NCI-H82 (cell line): ENCODE measurements around the gene PSG5.
A peak's percentile ranks its signal among the peaks of the same experiment; 100 is the strongest.
"Not testable (repeated sequence)": the region's sequence is repeated elsewhere in the genome, so short reads cannot be mapped to it uniquely, and the experiment has no call there.

Experiments used
- DNase-seq: peaks from one replicate; lab custom pipeline; 2025; lab: John Stamatoyannopoulos, UW

The PSG5 gene

GRCh38 chr19:43181869-43182771 lies 4.2 kb downstream of the PSG5 start:
- DNase-seq = not testable (repeated sequence)

GRCh38 chr19:43179569-43180147 lies 6.7 kb downstream of the PSG5 start:
- DNase-seq = peak; percentile 5

GRCh38 chr19:43178577-43178976 lies 7.8 kb downstream of the PSG5 start:
- DNase-seq = not testable (repeated sequence)

- DNase-seq = not testable (repeated sequence)
These were observed 20.4 kb downstream of the PSG5 start for GRCh38 chr19:43165906-43166305.

GRCh38 chr19:43163135-43163534 lies 23.2 kb downstream of the PSG5 start:
- DNase-seq = not testable (repeated sequence)

GRCh38 chr19:43162261-43162660 lies 24.1 kb downstream of the PSG5 start:
- DNase-seq = not testable (repeated sequence)

GRCh38 chr19:43152214-43152613 lies 34.1 kb downstream of the PSG5 start:
- DNase-seq = no peak

- not testable (repeated sequence) for DNase-seq
These were observed 36.5 kb downstream of the PSG5 start for GRCh38 chr19:43149788-43150187.

- no peak for DNase-seq
These were observed 38.1 kb downstream of the PSG5 start for GRCh38 chr19:43148233-43148632.

GRCh38 chr19:43141763-43142162 lies 44.6 kb downstream of the PSG5 start:
- DNase-seq = not testable (repeated sequence)

- DNase-seq = no peak
These were observed 53.6 kb downstream of the PSG5 start for GRCh38 chr19:43132696-43133095.

GRCh38 chr19:43131281-43131842 lies 55.0 kb downstream of the PSG5 start:
- not testable (repeated sequence) for DNase-seq

GRCh38 chr19:43129197-43129596 lies 57.1 kb downstream of the PSG5 start:
- not testable (repeated sequence) for DNase-seq

GRCh38 chr19:43127336-43127735 lies 59.0 kb downstream of the PSG5 start:
- DNase-seq = not testable (repeated sequence)

- DNase-seq = no peak
These were observed 59.6 kb downstream of the PSG5 start for GRCh38 chr19:43126720-43127119.

- DNase-seq = no peak
These were observed 62.0 kb downstream of the PSG5 start for GRCh38 chr19:43124360-43124759.

GRCh38 chr19:43120433-43121026 lies 65.8 kb downstream of the PSG5 start:
- DNase-seq = not testable (repeated sequence)

GRCh38 chr19:43119526-43119925 lies 66.8 kb downstream of the PSG5 start:
- DNase-seq = not testable (repeated sequence)
